WTC11 (cell line): ENCODE results near the gene NRF1.

Experiments
- GABPB1 ChIP-seq: sonication (generic); formaldehyde crosslinking; IDR thresholded peaks from 2 replicates; pipeline ENCODE4 v1.8.1; 2023; ENCODE audit warnings: mild to moderate bottlenecking, missing genetic modification reagents
- HMGA2 ChIP-seq: fragments of 250-450 bp; sonication (Bioruptor Pico); IDR thresholded peaks from 2 replicates; pipeline ENCODE4 v1.4.0; 2021; ENCODE audit warnings: mild to moderate bottlenecking, moderate library complexity
- HMGXB4 ChIP-seq: sonication (generic); formaldehyde crosslinking; IDR thresholded peaks from 2 replicates; pipeline ENCODE4 v1.8.1; 2023; ENCODE audit warnings: mild to moderate bottlenecking, moderate library complexity, missing genetic modification reagents
- SP1 ChIP-seq: sonication (generic); formaldehyde crosslinking; conservative IDR thresholded peaks from 2 replicates; pipeline ENCODE4 v1.8.1; 2022; ENCODE audit warnings: missing genetic modification reagents
- TF ChIP-seq, protein P1 (sequence below): sonication (generic); formaldehyde crosslinking; IDR thresholded peaks from 2 replicates; pipeline ENCODE4 v1.8.0; 2023; ENCODE audit warnings: missing genetic modification reagents

DNA sequence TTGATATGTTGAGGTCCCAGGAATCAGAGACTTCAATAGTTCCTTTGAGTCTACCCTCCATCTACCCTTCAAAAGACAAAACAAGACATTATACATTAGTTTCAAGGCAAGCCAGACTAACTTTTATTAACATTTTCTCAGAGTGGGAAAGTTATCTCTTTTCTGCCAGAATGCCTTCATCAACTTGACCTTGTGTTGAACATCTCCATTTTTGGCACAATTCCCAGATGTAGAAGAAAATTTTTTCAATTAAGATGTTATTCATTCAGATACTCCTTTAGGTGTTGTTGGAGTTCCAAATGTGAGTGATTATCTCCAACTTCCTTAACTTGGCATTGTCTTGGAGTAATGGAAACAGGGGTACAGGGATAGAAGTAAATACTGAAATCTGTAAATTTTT, 59.1 kb downstream of the NRF1 start:
- no peak for TF ChIP-seq HMGXB4 (CRISPR knock-in tag)
- TF ChIP-seq SP1 (CRISPR knock-in tag) = no peak
- no peak for TF ChIP-seq HMGA2 (CRISPR knock-in tag)
- TF ChIP-seq, protein P1, sequence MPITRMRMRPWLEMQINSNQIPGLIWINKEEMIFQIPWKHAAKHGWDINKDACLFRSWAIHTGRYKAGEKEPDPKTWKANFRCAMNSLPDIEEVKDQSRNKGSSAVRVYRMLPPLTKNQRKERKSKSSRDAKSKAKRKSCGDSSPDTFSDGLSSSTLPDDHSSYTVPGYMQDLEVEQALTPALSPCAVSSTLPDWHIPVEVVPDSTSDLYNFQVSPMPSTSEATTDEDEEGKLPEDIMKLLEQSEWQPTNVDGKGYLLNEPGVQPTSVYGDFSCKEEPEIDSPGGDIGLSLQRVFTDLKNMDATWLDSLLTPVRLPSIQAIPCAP = no peak
- no peak for TF ChIP-seq GABPB1 (CRISPR knock-in tag)
